B cell (primary cell): Measurements from ENCODE around the gene MRAS. TPM values are rescaled to one million over a fixed set of nuclear protein-coding genes. Genes with fewer than 3 reads are reported as not detected.

Experiments used
- ATAC-seq: fragments of 200-7000 bp; cut with Tn5 transposase; one replicate; pipeline ENCODE4 v1.10.0; 2021; ENCODE audit warnings: low read depth, mild to moderate bottlenecking, moderate number of reproducible peaks, moderate library complexity
- CTCF ChIA-PET: fragments of 350-600 bp; sonication (Branson Sonifier 250); formaldehyde crosslinking; loops from one replicate; lab custom pipeline; 2021; ENCODE audit warnings: antibody characterized with exemption, inconsistent platforms; lab: Charles Lee
- POLR2A ChIA-PET: fragments of 350-600 bp; sonication (Branson Sonifier 250); formaldehyde crosslinking; loops from one replicate; lab custom pipeline; 2021; ENCODE audit warnings: antibody characterized with exemption; lab: Charles Lee
- DNase-seq: peaks from one replicate; pipeline ENCODE4 v3.0.0; 2013
- H2AFZ ChIP-seq: 2 replicates; pipeline ENCODE4 v1.6.1; 2012; ENCODE audit warnings: mild to moderate bottlenecking, low read depth, low read length; ENCODE audit not compliant: insufficient read depth, poor library complexity, severe bottlenecking
- H3K27ac ChIP-seq, 2 donors: 1 replicate in 1 of 2; 2 replicates in 1 of 2; pipeline ENCODE4 v1.5.1; 2012 to 2013; ENCODE audit warnings: low read length in 2 of 2, mild to moderate bottlenecking in 2 of 2, moderate library complexity in 1 of 2
- H3K27me3 ChIP-seq, 4 experiments: fragments of 200-600 bp in 1 of 4; sonication (generic) in 1 of 4; replicated peaks in 1 of 4; 1 replicate in 2 of 4; 2 replicates in 2 of 4; pipeline versions ENCODE4 v1.6.1 to v1.7.0; 2013 to 2016; ENCODE audit warnings: low read length in 3 of 4, mild to moderate bottlenecking in 2 of 4, mixed read lengths in 1 of 4, moderate library complexity in 1 of 4; ENCODE audit not compliant: insufficient read depth in 4 of 4, control insufficient read depth in 3 of 4; ENCODE audit errors: control extremely low read depth in 1 of 4
- H3K36me3 ChIP-seq, 2 experiments: replicated peaks in 1 of 2; 1 replicate in 1 of 2; 2 replicates in 1 of 2; pipeline versions ENCODE4 v1.6.1 to v1.7.1; 2013; ENCODE audit warnings: low read length in 1 of 2; ENCODE audit not compliant: insufficient read depth in 2 of 2, control insufficient read depth in 1 of 2; ENCODE audit errors: control extremely low read depth in 1 of 2, extremely low read depth in 1 of 2
- H3K4me1 ChIP-seq, 2 donors: fragments of 200-600 bp in 1 of 2; sonication (generic) in 1 of 2; 1 replicate in 1 of 2; 2 replicates in 1 of 2; pipeline versions ENCODE4 v1.5.1 to v1.6.1; 2013 to 2017; ENCODE audit warnings: low read length in 2 of 2; ENCODE audit not compliant: control insufficient read depth in 2 of 2, insufficient read depth in 2 of 2
- H3K4me2 ChIP-seq: replicated peaks from 2 replicates; pipeline ENCODE3; 2012; ENCODE audit warnings: mild to moderate bottlenecking, low read depth, low read length; ENCODE audit not compliant: poor library complexity, severe bottlenecking
- H3K4me3 ChIP-seq, 5 experiments: fragments of 200-600 bp in 1 of 5; sonication (generic) in 1 of 5; 1 replicate in 3 of 5; 2 replicates in 2 of 5; pipeline versions ENCODE4 v1.5.1 to v1.7.0; 2011 to 2016; ENCODE audit warnings: low read length in 4 of 5, mild to moderate bottlenecking in 4 of 5, low read depth in 2 of 5, control low read depth in 1 of 5, moderate library complexity in 1 of 5; ENCODE audit not compliant: insufficient read depth in 1 of 5; ENCODE audit errors: control extremely low read depth in 1 of 5, extremely low read depth in 1 of 5
- H3K79me2 ChIP-seq: fragments of 200-600 bp; sonication (generic); one replicate; pipeline ENCODE4 v1.6.0; 2016; ENCODE audit warnings: low read length; ENCODE audit not compliant: control insufficient read depth, insufficient read depth
- H3K9ac ChIP-seq: fragments of 200-600 bp; sonication (generic); 2 replicates; pipeline ENCODE4 v1.6.1; 2017; ENCODE audit warnings: mild to moderate bottlenecking, low read length, moderate library complexity
- H3K9me3 ChIP-seq, 3 donors: one replicate each; pipeline versions ENCODE4 v1.6.1 to v1.7.1; 2013; ENCODE audit warnings: low read length in 2 of 3; ENCODE audit not compliant: control insufficient read depth in 2 of 3, insufficient read depth in 1 of 3; ENCODE audit errors: control extremely low read depth in 1 of 3
- H4K20me1 ChIP-seq: 2 replicates; pipeline ENCODE4 v1.6.0; 2012; ENCODE audit warnings: mild to moderate bottlenecking, low read length; ENCODE audit not compliant: insufficient read depth, control insufficient read depth, poor library complexity, severe bottlenecking
- H3K27ac Mint-ChIP-seq: one replicate; pipeline ENCODE4 v1.8.0; 2021; ENCODE audit warnings: mixed read lengths
- H3K27me3 Mint-ChIP-seq: one replicate; pipeline ENCODE4 v1.8.0; 2021; ENCODE audit warnings: mixed read lengths
- H3K4me1 Mint-ChIP-seq: one replicate; pipeline ENCODE4 v1.8.0; 2021; ENCODE audit warnings: mixed read lengths
- H3K4me3 Mint-ChIP-seq: one replicate; pipeline ENCODE4 v1.8.0; 2021; ENCODE audit warnings: mixed read lengths
- H3K9me3 Mint-ChIP-seq: one replicate; pipeline ENCODE4 v1.8.0; 2022; ENCODE audit warnings: mixed read lengths; ENCODE audit not compliant: insufficient read depth
- EZH2 ChIP-seq: IDR thresholded peaks from 2 replicates; pipeline ENCODE4 v1.6.1; 2012; ENCODE audit warnings: borderline replicate concordance, low read depth, mild to moderate bottlenecking, moderate library complexity, low read length; ENCODE audit not compliant: insufficient read depth, poor library complexity, severe bottlenecking
- WGBS: methylation state at CpG from one replicate; pipeline ENCODE4 v1.1.5; 2013; ENCODE audit warnings: missing lambda C conversion rate; ENCODE audit not compliant: insufficient coverage; 5-methylcytosine and 5-hydroxymethylcytosine counted together
- intact Hi-C: fragments of 100-400 bp; cut with micrococcal nuclease; formaldehyde crosslinking; loops from one replicate; pipeline ENCODE4 v1.10.0; 2022
- polyA plus RNA-seq: library from polyadenylated mRNA; depleted of rRNA; stranded (reverse); fragments of >200 nt; gene quantifications from 2 replicates; pipeline ENCODE4 v1.2.3, GENCODE V29; 2012
- total RNA-seq, 2 donors: library from RNA; stranded (reverse); fragments of 120-200 nt in 1 of 2; gene quantifications; 1 replicate in 1 of 2; 2 replicates in 1 of 2; pipeline versions ENCODE4 v1.2.3 to v1.2.4, GENCODE V29; 2013 to 2022
- TF ChIP-seq, protein P1 (sequence below): fragments of 200-600 bp; IDR thresholded peaks from one replicate; pipeline ENCODE4 v1.8.0; 2022; ENCODE audit warnings: antibody characterized with exemption, mild to moderate bottlenecking

The MRAS gene
- total and polyA plus RNA-seq, 2 donors (not counting 1 experiment from before 2014, with no cell fraction given), result 0.03 to 0.22 TPM

DNA sequence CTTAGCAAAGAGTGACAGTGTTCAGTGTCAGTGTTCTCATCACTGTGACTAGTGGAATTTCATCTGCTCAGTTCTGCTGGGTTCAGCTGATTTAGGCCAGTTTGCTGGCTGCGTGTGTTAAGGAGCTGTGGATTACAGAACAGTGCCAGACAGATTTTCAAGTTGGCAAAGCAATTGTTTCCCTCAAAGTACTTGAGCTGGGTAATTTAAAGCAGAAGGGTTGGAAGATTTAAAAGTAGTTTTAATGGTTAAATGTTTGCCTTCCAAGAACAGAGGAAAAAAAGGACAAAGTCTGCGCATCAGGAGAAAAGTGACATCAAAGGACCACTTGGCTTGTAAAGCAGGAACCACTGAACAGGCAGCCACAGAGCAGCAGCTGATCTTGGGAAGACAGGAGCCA is 94.7 kb downstream of the MRAS start:
- H3K9ac ChIP-seq, result no peak overlapping the region
- H4K20me1 ChIP-seq, result no peaks in the 10 kb centered on the region
- TF ChIP-seq, protein P1, sequence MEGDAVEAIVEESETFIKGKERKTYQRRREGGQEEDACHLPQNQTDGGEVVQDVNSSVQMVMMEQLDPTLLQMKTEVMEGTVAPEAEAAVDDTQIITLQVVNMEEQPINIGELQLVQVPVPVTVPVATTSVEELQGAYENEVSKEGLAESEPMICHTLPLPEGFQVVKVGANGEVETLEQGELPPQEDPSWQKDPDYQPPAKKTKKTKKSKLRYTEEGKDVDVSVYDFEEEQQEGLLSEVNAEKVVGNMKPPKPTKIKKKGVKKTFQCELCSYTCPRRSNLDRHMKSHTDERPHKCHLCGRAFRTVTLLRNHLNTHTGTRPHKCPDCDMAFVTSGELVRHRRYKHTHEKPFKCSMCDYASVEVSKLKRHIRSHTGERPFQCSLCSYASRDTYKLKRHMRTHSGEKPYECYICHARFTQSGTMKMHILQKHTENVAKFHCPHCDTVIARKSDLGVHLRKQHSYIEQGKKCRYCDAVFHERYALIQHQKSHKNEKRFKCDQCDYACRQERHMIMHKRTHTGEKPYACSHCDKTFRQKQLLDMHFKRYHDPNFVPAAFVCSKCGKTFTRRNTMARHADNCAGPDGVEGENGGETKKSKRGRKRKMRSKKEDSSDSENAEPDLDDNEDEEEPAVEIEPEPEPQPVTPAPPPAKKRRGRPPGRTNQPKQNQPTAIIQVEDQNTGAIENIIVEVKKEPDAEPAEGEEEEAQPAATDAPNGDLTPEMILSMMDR, result no peak
- no peak for TF ChIP-seq EZH2
- H3K4me3 ChIP-seq, result no peak overlapping the region
- H3K4me1 ChIP-seq, result no peaks in the 10 kb centered on the region
- WGBS, result 100% methylated on average over 2 of the region's 2 CpGs
- no peak for DNase-seq
- H2AFZ ChIP-seq, result no peak overlapping the region
- no peak overlapping the region for H3K27ac ChIP-seq
- Mint-ChIP-seq H3K4me3 (no peak overlapping the region), H3K27me3 (peaks cover 25% of the 10 kb centered on the region), H3K9me3 (no peaks in the 10 kb centered on the region), H3K4me1 (no peaks in the 10 kb centered on the region), H3K27ac (no peak overlapping the region)
- no peaks in the 10 kb centered on the region for H3K36me3 ChIP-seq
- no peak for ATAC-seq
- intact Hi-C loops, result no loop called here
- no peaks in the 10 kb centered on the region for H3K9me3 ChIP-seq
- H3K27me3 ChIP-seq, result peaks cover 0 to 2% (median 0%) of the 10 kb centered on the region in 4 experiments
- ChIA-PET CTCF (no interaction called here), POLR2A (no interaction called here)
- H3K79me2 ChIP-seq, result no peaks in the 10 kb centered on the region
- no peak overlapping the region for H3K4me2 ChIP-seq

GRCh38 chr3:138443521-138444503 is 95.4 kb downstream of the MRAS start:
- H3K27ac Mint-ChIP-seq, result no peak overlapping the region
- no peak overlapping the region for H3K4me2 ChIP-seq
- TF ChIP-seq, protein P1, result no peak
- ChIA-PET CTCF (no interaction called here), POLR2A (interaction anchor here (0.7 kb wide), 1 partner anchor 93 kb away, joined by 3 read pairs; no protein-coding TSS in a partner anchor)
- no peaks in the 10 kb centered on the region for H3K9me3 Mint-ChIP-seq
- H3K9me3 ChIP-seq, result no peaks in the 10 kb centered on the region
- H3K27me3 Mint-ChIP-seq, result peaks cover 25% of the 10 kb centered on the region
- WGBS, result 93% methylated on average over 8 of the region's 14 CpGs
- H3K4me1 Mint-ChIP-seq, result no peaks in the 10 kb centered on the region
- no peak overlapping the region for H3K4me3 Mint-ChIP-seq
- no peak overlapping the region for H3K4me3 ChIP-seq
- no peak overlapping the region for H2AFZ ChIP-seq
- no peaks in the 10 kb centered on the region for H4K20me1 ChIP-seq
- H3K4me1 ChIP-seq, result no peaks in the 10 kb centered on the region
- DNase-seq (no peak), ATAC-seq (no peak)
- H3K36me3 ChIP-seq, result no peaks in the 10 kb centered on the region
- peaks cover 0 to 2% (median 0%) of the 10 kb centered on the region in 4 experiments for H3K27me3 ChIP-seq
- H3K9ac ChIP-seq, result no peak overlapping the region
- no peak overlapping the region for H3K27ac ChIP-seq
- intact Hi-C loops, result no loop called here
- no peaks in the 10 kb centered on the region for H3K79me2 ChIP-seq
